GM12891 (cell line): ENCODE data around the gene HSD17B13. TPM values are rescaled to one million over a fixed set of nuclear protein-coding genes. Genes with fewer than 3 reads are reported as not detected.

Source experiments
- DNase-seq: peaks from one replicate; pipeline ENCODE4 v3.0.0; 2011; ENCODE audit warnings: low spot score; ENCODE audit not compliant: insufficient read length
- FAIRE-seq: peaks from 2 replicates; lab custom pipeline; 2011; peaks lifted over from hg19 to GRCh38; lab: Jason Lieb, UNC
- PAX5 ChIP-seq: IDR thresholded peaks from 2 replicates; pipeline ENCODE4 v1.6.1; 2011; ENCODE audit warnings: low read length, moderate library complexity, mild to moderate bottlenecking; ENCODE audit not compliant: insufficient read depth, severe bottlenecking
- POLR2A ChIP-seq: IDR thresholded peaks from 2 replicates; pipeline ENCODE4 v1.6.1; 2011; ENCODE audit warnings: low read depth, low read length, control low read depth
- POLR2AphosphoS5 ChIP-seq: IDR thresholded peaks from 2 replicates; pipeline ENCODE4 v1.6.1; 2011; ENCODE audit warnings: low read depth, low read length, control low read depth
- POU2F2 ChIP-seq: IDR thresholded peaks from 2 replicates; pipeline ENCODE4 v1.6.1; 2011; ENCODE audit warnings: low read depth, mild to moderate bottlenecking, control low read depth, low read length, moderate library complexity
- SPI1 ChIP-seq: IDR thresholded peaks from 2 replicates; pipeline ENCODE4 v1.6.1; 2011; ENCODE audit warnings: low read depth, low read length, control low read depth
- TAF1 ChIP-seq: IDR thresholded peaks from 2 replicates; pipeline ENCODE4 v1.6.1; 2011; ENCODE audit warnings: low read depth, low read length, control low read depth
- polyA plus RNA-seq: library from polyadenylated mRNA; unstranded; fragments of >200 nt; gene quantifications from one replicate; pipeline ENCODE4 v1.2.1, GENCODE V29; 2012; ENCODE audit warnings: low read depth, missing spikeins, inconsistent platforms; ENCODE audit not compliant: missing spikeins

Gene HSD17B13, protein sequence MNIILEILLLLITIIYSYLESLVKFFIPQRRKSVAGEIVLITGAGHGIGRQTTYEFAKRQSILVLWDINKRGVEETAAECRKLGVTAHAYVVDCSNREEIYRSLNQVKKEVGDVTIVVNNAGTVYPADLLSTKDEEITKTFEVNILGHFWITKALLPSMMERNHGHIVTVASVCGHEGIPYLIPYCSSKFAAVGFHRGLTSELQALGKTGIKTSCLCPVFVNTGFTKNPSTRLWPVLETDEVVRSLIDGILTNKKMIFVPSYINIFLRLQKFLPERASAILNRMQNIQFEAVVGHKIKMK
- not detected for polyA plus RNA-seq

DNA sequence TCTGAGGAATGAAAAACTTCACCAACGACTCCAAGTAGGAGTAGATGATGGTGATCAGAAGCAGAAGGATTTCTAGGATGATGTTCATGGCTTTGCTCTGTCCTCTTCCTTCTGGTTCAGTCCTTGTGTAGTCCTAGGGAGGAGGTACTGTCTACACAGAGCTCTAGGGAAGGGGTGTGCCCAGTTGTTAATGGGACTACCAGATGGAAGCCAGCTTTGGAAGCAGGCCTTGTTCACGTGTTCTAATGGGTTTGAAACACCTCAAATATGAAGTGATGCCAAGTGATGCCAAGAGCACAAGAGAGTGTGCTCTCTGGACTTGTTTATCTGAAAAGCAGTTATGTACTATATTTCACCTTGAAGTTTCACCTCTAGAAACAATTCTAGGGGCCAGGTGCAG lies at the start of gene HSD17B13:
Gene HSD17B13, minus strand, starts transcription at position 129 of the 400 bp plus-strand sequence. Its CDS starts 41 bp downstream, at position 88.
- DNase-seq (no peak), FAIRE-seq (no peak)
- TF ChIP-seq TAF1: no peak
- no peak for TF ChIP-seq POU2F2
- no peak for TF ChIP-seq PAX5
- no peak for TF ChIP-seq POLR2AphosphoS5
- no peak for TF ChIP-seq POLR2A
- no peak for TF ChIP-seq SPI1

DNA sequence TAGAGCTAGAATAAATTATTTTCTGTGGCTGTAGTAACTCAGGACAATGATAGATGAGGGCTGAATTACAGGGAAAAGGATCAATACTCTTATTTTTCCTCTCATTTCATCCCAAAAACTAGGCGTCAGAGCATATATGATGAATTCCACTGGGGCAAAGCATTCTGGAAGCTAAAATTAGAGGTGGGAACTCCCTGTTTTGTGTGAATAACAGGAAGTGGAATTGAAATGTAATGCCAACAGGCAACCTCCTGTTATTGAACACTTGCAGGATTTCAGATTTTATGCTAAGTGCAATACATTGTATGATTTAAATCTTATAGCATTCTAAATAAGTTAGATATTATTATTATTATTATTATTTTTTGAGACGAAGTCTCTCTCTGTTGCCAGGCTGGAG lies 47.4 kb upstream of the HSD17B13 start:
- no peak for TF ChIP-seq POLR2AphosphoS5
- no peak for TF ChIP-seq POLR2A
- TF ChIP-seq TAF1: no peak
- no peak for TF ChIP-seq POU2F2
- no peak for TF ChIP-seq PAX5
- no peak for TF ChIP-seq SPI1
- DNase-seq: no peak
- no peak for FAIRE-seq

DNA sequence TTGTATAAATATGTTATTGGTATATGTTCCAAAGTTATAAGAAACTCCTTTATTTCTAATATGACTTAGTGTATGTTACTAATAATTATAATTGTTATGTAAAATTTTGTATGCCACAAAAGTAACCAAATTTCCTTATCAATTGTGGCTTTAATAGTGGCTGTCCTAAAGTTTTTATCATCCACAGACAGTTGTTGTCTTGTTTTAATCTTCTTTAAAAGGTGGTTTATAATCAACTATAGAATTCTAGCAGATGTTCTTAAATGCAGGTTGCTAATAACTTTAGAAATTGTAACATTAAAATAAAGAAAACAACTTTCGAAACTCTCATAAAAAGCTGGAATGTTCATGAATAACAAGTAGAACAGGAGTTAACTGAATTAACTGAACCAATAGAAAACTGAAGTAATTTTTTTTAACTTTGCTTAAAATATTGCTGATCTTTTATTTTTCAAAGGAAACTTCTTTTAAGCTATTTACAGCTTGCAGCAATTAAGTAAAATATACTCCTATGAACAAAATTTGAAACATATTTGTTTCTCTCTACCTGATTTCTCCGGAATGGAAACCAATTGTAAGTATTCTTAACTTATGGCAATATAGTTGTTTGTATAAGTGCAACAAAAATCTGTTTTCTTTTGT lies 44.0 kb upstream of the HSD17B13 start:
- FAIRE-seq: no peak
- no peak for TF ChIP-seq SPI1
- TF ChIP-seq POLR2AphosphoS5: no peak
- no peak for TF ChIP-seq POLR2A
- TF ChIP-seq PAX5: no peak
- no peak for TF ChIP-seq TAF1
- TF ChIP-seq POU2F2: no peak
- no peak for DNase-seq

DNA sequence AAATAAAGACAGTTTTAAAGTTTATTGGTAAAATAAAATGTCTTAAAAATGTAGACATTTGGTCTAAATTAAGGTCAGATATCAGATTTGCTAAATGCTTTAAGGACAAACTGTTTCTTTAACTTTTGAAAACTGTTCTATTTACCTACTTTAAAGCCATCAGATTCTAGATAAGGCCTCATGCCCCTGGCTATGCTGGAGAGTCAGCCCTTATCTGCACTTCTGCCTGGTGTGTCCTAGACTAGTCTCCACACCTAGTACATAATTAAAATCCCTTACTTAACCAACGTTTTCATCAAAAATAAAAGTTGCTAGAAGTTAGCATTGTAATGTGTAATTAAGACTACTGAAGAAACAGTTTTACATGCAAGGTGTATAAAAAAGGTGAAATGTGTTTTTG lies 42.7 kb upstream of the HSD17B13 start:
- no peak for DNase-seq
- TF ChIP-seq PAX5 (no peak), POU2F2 (no peak), SPI1 (no peak), POLR2AphosphoS5 (no peak), POLR2A (no peak), TAF1 (no peak)
- no peak for FAIRE-seq

DNA sequence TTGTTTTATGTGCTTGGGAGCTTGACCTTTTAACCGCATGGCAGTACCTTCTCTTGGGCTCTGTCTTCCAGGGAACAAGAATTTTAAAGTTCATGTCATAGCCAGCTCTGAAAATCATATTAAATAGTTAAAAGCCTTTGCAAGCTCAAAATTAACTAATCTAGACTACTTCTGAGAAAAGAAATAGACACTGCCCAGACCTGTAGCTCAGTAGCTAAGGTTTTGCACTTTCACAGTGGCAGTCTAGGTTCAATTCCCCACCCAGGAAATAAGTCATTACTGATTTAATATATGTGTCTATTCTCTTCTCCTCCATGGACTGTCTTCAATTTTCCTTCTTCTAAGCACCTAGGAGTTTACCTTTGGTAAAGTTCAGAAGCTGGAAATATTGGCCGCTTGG lies 40.9 kb upstream of the HSD17B13 start:
- TF ChIP-seq TAF1 (no peak), SPI1 (no peak), PAX5 (no peak), POLR2AphosphoS5 (no peak), POU2F2 (no peak), POLR2A (no peak)
- DNase-seq: no peak
- FAIRE-seq: no peak

DNA sequence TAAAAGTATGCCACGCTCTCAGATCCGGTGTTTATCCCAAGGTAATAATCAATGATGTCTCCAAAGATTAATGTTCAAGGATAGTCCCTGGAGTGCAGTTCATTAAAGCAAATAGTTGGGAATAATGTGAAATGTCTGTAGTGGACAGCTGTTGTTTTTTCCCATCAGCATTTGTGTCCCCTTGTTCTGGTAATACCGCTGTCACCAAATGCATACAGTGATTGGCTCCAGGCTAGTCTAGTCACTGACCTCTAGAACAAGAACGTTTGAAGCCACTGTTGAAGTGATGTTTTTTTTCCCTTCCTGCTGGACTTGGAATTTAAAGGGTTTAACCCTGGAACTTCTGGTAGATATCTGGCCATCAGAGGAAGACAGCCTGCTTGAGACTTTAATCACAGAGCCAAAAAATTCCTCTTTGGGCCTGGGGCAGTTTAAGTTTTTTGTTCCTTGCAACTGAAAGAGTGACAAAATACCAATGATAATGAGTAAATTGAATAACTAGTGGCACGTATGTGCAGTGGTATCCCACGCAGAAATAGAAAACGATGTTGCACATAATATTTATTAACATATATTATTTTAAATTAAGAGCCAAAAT lies 37.8 kb upstream of the HSD17B13 start:
- TF ChIP-seq PAX5 (no peak), POLR2AphosphoS5 (no peak), TAF1 (no peak), SPI1 (no peak)
- DNase-seq (no peak), FAIRE-seq (peak; percentile 52)

DNA sequence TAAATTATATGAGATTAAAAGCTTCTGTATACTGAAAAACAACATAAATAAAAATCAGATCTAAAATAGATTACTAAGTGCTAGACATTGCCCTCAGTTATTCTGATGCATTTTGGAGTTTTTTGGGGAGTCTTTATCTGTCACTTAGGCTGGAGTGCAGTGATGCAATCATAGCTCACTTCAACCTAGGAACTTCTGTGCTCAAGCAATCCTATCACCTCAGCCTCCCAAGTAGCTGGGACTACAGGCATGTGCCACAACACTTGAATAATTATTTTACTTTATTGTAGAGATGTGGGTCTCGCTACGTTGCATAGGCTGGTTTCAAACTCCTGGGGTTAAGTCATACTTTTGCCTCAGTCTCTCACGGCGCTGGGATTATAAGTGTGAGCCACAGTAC lies 36.6 kb upstream of the HSD17B13 start:
- DNase-seq (no peak), FAIRE-seq (no peak)
- TF ChIP-seq POU2F2 (no peak), POLR2A (no peak), PAX5 (no peak), SPI1 (no peak), TAF1 (no peak), POLR2AphosphoS5 (no peak)

DNA sequence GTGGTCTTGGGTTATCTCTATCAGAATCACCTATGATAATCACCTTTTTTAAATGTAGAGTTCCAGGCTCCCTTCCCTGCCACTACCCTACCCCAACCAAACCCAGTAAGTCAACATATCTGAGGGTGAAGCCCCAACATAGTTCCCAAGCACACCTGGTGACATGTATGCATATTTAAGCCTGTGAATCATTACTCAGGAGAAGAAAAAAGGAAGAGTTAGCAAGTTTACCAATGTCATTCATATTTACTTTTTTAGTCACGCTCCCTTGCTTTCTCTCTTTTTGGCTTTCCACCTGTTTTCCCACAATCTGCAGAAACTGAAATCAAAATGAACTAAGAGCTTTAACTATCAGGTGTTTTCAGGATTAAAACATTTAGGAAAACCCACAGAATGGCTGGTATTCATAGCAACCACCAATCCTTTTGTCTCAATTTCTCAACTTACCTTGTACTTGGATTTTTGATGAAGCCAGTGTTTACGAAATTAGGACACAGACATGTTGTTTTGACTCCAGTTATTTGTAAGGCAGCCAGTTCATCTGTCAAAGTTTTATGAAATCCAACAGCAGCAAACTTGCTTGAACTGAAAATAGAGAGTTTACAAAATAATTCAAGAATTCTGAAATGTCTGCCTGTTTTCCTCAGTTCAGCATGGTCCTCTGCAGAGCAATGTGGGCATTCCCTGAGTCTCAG lies 34.3 kb upstream of the HSD17B13 start:
- FAIRE-seq (peak; percentile 35), DNase-seq (no peak)
- TF ChIP-seq POLR2A (no peak), PAX5 (peak; percentile 51)
